CD4-positive, alpha-beta memory T cell (primary cell): ENCODE measurements around the gene CEP72. TPM values are rescaled to one million over a fixed set of nuclear protein-coding genes. Genes with fewer than 3 reads are reported as not detected.
"Not testable (repeated sequence)": the region's sequence is repeated elsewhere in the genome, so short reads cannot be mapped to it uniquely, and the experiment has no call there.

Experiments
- CTCF ChIA-PET: fragments of 350-600 bp; sonication (Branson Sonifier 250); formaldehyde crosslinking; loops from one replicate; lab custom pipeline; 2021; ENCODE audit warnings: inconsistent platforms; ENCODE audit not compliant: partially characterized antibody; lab: Charles Lee
- POLR2A ChIA-PET: fragments of 350-600 bp; sonication (Branson Sonifier 250); formaldehyde crosslinking; loops from one replicate; lab custom pipeline; 2021; ENCODE audit not compliant: partially characterized antibody; lab: Charles Lee
- DNase-seq, 5 donors: peaks; one replicate each; pipeline versions ENCODE4 v3.0.0 to v3.0.0-alpha.2; 2020 to 2022; ENCODE audit warnings: mixed read lengths in 1 of 5
- H3K27ac ChIP-seq: one replicate; pipeline ENCODE4 v1.7.0; 2013; ENCODE audit warnings: low read depth, low read length
- H3K27me3 ChIP-seq: 2 replicates; pipeline ENCODE4 v1.7.0; 2013; ENCODE audit warnings: mild to moderate bottlenecking, low read length, moderate library complexity; ENCODE audit not compliant: insufficient read depth
- H3K36me3 ChIP-seq: 2 replicates; pipeline ENCODE4 v1.7.0; 2013; ENCODE audit warnings: mild to moderate bottlenecking, low read length, moderate library complexity; ENCODE audit not compliant: insufficient read depth
- H3K4me1 ChIP-seq: 2 replicates; pipeline ENCODE4 v1.7.0; 2013; ENCODE audit warnings: mild to moderate bottlenecking, low read length, moderate library complexity; ENCODE audit not compliant: insufficient read depth
- H3K4me3 ChIP-seq, 2 donors: one replicate each; pipeline ENCODE4 v1.7.0; 2013; ENCODE audit warnings: low read length in 2 of 2, mild to moderate bottlenecking in 1 of 2
- H3K9me3 ChIP-seq, 2 donors: one replicate each; pipeline ENCODE4 v1.7.0; 2013; ENCODE audit warnings: low read length in 2 of 2, control low read depth in 1 of 2; ENCODE audit not compliant: control insufficient read depth in 1 of 2
- H3K27ac Mint-ChIP-seq, 7 donors: one replicate each; pipeline ENCODE4 v1.8.0; 2020 to 2021; ENCODE audit warnings: mixed read lengths in 7 of 7, mild to moderate bottlenecking in 6 of 7, inconsistent platforms in 3 of 7, moderate library complexity in 3 of 7
- H3K27me3 Mint-ChIP-seq, 2 donors: one replicate each; pipeline ENCODE4 v1.8.0; 2020 to 2021; ENCODE audit warnings: mixed read lengths in 2 of 2
- H3K36me3 Mint-ChIP-seq, 2 donors: one replicate each; pipeline ENCODE4 v1.8.0; 2020 to 2021; ENCODE audit warnings: mixed read lengths in 2 of 2, inconsistent platforms in 1 of 2, mild to moderate bottlenecking in 1 of 2
- H3K4me1 Mint-ChIP-seq, 4 donors: one replicate each; pipeline ENCODE4 v1.8.0; 2020 to 2021; ENCODE audit warnings: mixed read lengths in 4 of 4, mild to moderate bottlenecking in 1 of 4
- H3K4me3 Mint-ChIP-seq, 8 donors: one replicate each; pipeline ENCODE4 v1.8.0; 2020 to 2021; ENCODE audit warnings: mixed read lengths in 8 of 8, mild to moderate bottlenecking in 7 of 8, moderate library complexity in 6 of 8, inconsistent platforms in 3 of 8
- H3K9me3 Mint-ChIP-seq, 8 donors: one replicate each; pipeline ENCODE4 v1.8.0; 2020 to 2021; ENCODE audit warnings: mixed read lengths in 8 of 8, mild to moderate bottlenecking in 5 of 8, inconsistent platforms in 3 of 8, moderate library complexity in 1 of 8
- intact Hi-C: fragments of 100-400 bp; cut with micrococcal nuclease; formaldehyde crosslinking; loops from one replicate; pipeline ENCODE4 v1.15.1; 2023
- polyA plus RNA-seq, 2 donors: library from polyadenylated mRNA; unstranded; fragments of 300-500 nt; fragmentation: Illumina TruSeq; gene quantifications; one replicate each; pipeline ENCODE4 v1.2.3, GENCODE V29; 2021
- total RNA-seq, 2 experiments: library from RNA; stranded (reverse); gene quantifications; one replicate each; pipeline ENCODE4 v1.2.3, GENCODE V29; 2021

The CEP72 gene
- total and polyA plus RNA-seq, 4 experiments from 2014 or later = 2.5 to 28.0 (median 16.2) TPM

DNA sequence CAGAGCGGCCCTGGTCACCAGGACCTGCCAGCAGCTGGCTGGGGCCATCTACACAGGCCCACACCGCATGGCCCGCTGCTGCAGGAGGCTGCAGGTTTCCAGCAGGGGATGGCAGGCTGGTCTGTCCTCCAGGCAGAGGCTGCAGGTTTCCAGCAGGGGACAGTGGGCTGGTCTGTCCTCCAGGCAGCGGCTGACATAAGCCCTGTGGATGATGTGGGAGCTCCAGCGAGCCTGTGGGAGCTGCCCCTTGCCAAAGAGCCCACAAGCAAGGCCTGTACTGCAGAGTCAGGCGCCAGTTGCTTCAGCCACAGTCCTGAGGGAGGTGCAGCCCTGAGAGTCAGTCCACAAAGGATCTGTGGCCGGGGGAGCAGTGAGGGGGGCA is 62.5 kb downstream of the CEP72 start:
- peak overlapping the region in 1 of 7 donors; percentile 29 for H3K27ac Mint-ChIP-seq

DNA sequence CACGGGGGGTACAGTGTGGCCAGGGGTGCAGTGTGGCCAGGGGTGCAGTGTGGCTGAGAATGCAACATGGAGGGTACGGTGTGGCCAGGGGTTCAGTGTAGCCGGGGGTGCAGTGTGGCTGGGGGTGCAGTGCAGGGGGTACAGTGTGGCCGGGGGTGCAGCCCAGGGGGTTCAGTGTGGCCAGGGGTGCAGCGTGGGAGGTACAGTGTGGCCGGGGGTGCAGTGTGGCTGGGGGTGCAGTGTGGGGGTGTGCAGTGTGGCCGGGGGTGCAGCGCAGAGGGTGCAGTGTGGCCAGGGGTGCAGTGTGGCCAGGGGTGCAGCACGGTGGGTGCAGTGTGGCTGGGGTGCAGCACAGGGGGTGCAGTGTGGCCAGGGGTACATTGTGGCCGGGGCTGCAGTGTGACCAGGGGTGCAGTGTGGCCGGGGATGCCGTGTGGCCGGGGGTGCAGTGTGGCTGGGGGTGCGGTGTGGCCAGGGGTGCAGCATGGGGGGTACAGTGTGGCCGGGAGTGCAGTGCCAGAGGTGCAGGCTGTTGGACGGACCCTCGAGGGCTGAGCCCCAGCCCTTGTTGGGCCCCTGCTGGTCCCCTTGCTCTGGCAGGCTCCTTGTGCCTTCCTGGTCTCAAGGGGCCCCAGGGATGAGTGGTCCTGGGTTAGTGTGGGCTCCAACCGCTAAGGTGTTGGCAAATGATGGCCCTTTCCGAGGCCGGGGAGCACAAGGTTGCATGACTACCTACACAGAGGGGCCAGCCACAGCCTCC is 63.2 kb downstream of the CEP72 start:
- H3K36me3 ChIP-seq = no peaks in the 10 kb centered on the region
- no peaks in the 10 kb centered on the region for H3K27me3 ChIP-seq
- Mint-ChIP-seq H3K9me3 (peaks cover 0 to 2% (median 0%) of the 10 kb centered on the region in 8 donors), H3K4me1 (peaks cover 6 to 22% (median 9%) of the 10 kb centered on the region in 4 donors), H3K27me3 (peaks cover 0 to 3% of the 10 kb centered on the region in 2 donors), H3K27ac (peak overlapping the region in 2 of 7 donors; percentile 37 to 52), H3K4me3 (no peak overlapping the region), H3K36me3 (peaks cover 0 to 3% of the 10 kb centered on the region in 2 donors)
- no peak overlapping the region for H3K27ac ChIP-seq
- intact Hi-C loops = loop anchor here (10.0 kb wide), 1 partner anchor 330 kb away; the partner anchor contains the start of gene NKD2
- no peak overlapping the region for H3K4me3 ChIP-seq
- H3K9me3 ChIP-seq = no peaks in the 10 kb centered on the region
- POLR2A ChIA-PET = no interaction called here
- CTCF ChIA-PET = no interaction called here
- peak in 1 of 5 donors; percentile 24 for DNase-seq
- peaks cover 29% of the 10 kb centered on the region for H3K4me1 ChIP-seq

More for the DNA sequence above, 62.5 kb downstream of the CEP72 start:
- no peak overlapping the region for H3K27ac ChIP-seq
- no peaks in the 10 kb centered on the region for H3K36me3 ChIP-seq
- peaks cover 0 to 2% (median 0%) of the 10 kb centered on the region in 8 donors for H3K9me3 Mint-ChIP-seq
- H3K27me3 Mint-ChIP-seq = peaks cover 0 to 3% of the 10 kb centered on the region in 2 donors
- peaks cover 29% of the 10 kb centered on the region for H3K4me1 ChIP-seq
- ChIA-PET POLR2A (no interaction called here), CTCF (no interaction called here)
- DNase-seq = no peak
- no peak overlapping the region for H3K4me3 ChIP-seq
- intact Hi-C loops = loop anchor here (10.0 kb wide), 1 partner anchor 330 kb away; the partner anchor contains the start of gene NKD2
- H3K9me3 ChIP-seq = no peaks in the 10 kb centered on the region
- no peaks in the 10 kb centered on the region for H3K27me3 ChIP-seq
- peaks cover 6 to 22% (median 9%) of the 10 kb centered on the region in 4 donors for H3K4me1 Mint-ChIP-seq
- H3K4me3 Mint-ChIP-seq = no peak overlapping the region
- H3K36me3 Mint-ChIP-seq = peaks cover 0 to 3% of the 10 kb centered on the region in 2 donors

DNA sequence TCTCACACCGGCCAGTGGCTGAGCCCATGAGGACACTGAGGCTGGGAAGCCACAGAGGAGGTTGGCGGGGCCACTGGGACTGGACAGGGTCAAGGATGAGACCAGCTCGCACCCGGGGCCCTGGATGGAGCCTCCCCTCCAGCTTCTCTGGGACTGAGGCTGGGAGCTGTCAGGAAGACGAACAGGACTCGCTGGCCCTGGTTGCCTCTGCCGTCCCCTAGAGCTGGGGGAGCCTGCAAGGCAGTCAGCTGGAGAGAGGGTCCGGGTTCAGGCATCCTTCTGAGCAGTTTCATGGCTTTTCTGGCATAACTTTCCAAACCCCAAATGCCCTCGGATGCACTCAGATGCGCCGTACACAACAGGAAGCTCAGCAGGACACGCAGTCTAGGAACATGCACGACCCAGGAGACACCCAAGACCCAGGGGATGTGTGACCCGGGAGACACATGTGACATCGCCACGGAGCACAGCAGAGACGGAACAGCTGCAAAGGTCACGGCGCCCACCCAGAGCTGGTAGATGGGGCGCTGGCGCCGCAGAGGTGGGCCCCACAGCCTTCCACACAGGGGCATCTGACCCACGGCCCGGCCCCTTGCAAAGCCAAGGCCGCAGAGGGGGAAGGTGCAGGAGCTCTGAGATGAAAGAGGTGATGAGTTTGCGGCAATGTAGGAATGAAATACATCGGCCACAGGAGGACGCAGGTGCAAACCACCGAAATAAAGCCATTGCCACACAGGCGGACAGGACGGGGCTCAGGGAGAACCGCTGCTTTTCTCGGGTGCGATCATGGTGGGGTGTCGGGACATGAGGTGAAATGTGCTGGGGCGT is 63.9 kb downstream of the CEP72 start:
- Histone ChIP-seq H3K27me3 (no peaks in the 10 kb centered on the region), H3K4me3 (no peak overlapping the region), H3K36me3 (no peaks in the 10 kb centered on the region), H3K9me3 (no peaks in the 10 kb centered on the region), H3K4me1 (peaks cover 29% of the 10 kb centered on the region), H3K27ac (no peak overlapping the region)
- Mint-ChIP-seq H3K9me3 (peaks cover 0 to 2% (median 0%) of the 10 kb centered on the region in 8 donors), H3K36me3 (peaks cover 0 to 3% of the 10 kb centered on the region in 2 donors), H3K27ac (peak overlapping the region in 3 of 7 donors; percentile 30 to 64 (median 46)), H3K4me3 (no peak overlapping the region), H3K4me1 (peaks cover 6 to 22% (median 9%) of the 10 kb centered on the region in 4 donors), H3K27me3 (peaks cover 0 to 3% of the 10 kb centered on the region in 2 donors)
- ChIA-PET CTCF (interaction anchor here (1.3 kb wide), 1 partner anchor 227 kb away, joined by 4 read pairs; no protein-coding TSS in a partner anchor), POLR2A (no interaction called here)
- DNase-seq = peak in 1 of 5 donors; percentile 22
- intact Hi-C loops = loop anchor here (10.0 kb wide), 1 partner anchor 329 kb away; the partner anchor contains the start of gene NKD2

DNA sequence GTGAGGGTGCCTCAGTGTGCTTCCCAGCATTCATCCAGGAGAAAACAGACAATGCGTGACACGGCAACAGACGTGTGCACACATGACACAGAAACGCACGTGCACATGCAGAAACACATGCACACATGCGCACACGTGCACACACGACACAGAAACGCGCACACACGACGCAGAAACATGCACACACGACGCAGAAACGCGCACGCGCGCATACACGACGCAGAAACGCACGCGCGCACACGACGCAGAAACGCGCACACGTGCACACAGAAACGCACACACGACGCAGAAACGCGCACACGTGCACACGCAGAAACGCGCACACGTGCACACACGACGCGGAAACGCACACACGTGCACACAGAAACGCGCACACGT is 64.5 kb downstream of the CEP72 start:
- Mint-ChIP-seq H3K4me1 (peaks cover 6 to 22% (median 9%) of the 10 kb centered on the region in 4 donors), H3K36me3 (peaks cover 0 to 3% of the 10 kb centered on the region in 2 donors), H3K9me3 (peaks cover 0 to 2% (median 0%) of the 10 kb centered on the region in 8 donors), H3K27me3 (peaks cover 0 to 3% of the 10 kb centered on the region in 2 donors), H3K4me3 (no peak overlapping the region), H3K27ac (no peak overlapping the region)
- no peaks in the 10 kb centered on the region for H3K36me3 ChIP-seq
- ChIA-PET POLR2A (no interaction called here), CTCF (interaction anchor here (1.3 kb wide), 1 partner anchor 227 kb away, joined by 4 read pairs; no protein-coding TSS in a partner anchor)
- H3K9me3 ChIP-seq = no peaks in the 10 kb centered on the region
- H3K4me1 ChIP-seq = peaks cover 23% of the 10 kb centered on the region
- no peak for DNase-seq
- intact Hi-C loops = loop anchor here (10.0 kb wide), 1 partner anchor 328 kb away; the partner anchor contains the start of gene NKD2
- no peak overlapping the region for H3K27ac ChIP-seq
- no peak overlapping the region for H3K4me3 ChIP-seq
- no peaks in the 10 kb centered on the region for H3K27me3 ChIP-seq

DNA sequence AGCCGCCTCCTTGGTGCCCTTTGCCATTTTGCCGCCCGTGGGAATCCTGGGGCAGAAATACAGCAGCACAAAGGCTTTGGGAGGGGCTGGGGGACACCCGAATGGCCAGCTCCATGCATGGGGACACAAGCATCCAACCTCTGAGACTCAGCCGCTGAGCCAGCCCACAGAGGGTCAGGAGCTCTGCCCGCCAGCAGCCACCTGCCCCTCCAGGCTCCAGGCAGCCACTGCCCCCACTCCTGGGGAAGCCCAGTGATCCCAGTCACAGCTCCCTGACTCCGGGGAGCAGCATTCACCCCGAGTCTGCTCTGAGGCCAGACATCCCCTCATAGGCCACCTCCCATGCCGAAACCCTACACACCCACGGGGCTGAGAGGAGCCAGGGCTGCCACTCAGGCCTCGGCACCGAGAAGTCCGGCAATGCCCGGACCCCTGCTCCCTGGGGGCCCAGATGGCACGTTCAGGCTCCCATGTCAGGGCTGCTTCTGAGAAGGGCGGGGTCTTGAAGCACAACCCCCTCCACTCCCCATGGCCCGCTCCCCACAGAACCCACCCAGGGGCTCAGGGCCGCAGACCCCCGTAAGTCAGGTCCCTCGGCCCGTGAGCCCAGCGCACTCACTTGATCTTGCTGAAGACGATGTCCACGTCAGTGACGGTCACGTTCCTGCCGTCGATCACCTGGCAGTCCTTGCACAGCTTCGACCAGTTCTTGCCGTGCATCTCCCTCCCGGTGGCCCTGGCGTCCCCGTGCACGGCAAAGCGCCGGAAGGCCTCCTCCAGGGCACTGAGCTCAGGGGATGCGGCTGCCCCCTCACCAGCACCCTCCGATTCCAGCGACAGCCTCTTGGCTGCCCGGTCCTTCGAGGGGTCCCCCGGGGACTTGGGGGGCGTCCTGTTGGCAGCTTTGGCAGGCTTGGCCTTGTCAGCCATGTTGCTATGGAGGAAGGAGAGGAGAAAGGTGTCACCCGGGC is 65.3 kb downstream of the CEP72 start:
- H3K36me3 ChIP-seq = no peaks in the 10 kb centered on the region
- intact Hi-C loops = loop anchor here (10.0 kb wide), 1 partner anchor 327 kb away; the partner anchor contains the start of gene NKD2
- H3K27ac Mint-ChIP-seq = peak overlapping the region in 3 of 7 donors; percentile 16 to 65 (median 62)
- peaks cover 0 to 3% of the 10 kb centered on the region in 2 donors for H3K27me3 Mint-ChIP-seq
- H3K4me3 Mint-ChIP-seq = no peak overlapping the region
- peaks cover 0 to 3% of the 10 kb centered on the region in 2 donors for H3K36me3 Mint-ChIP-seq
- H3K4me1 ChIP-seq = peaks cover 16% of the 10 kb centered on the region
- peak in 1 of 5 donors; percentile 23 for DNase-seq
- peaks cover 6 to 15% (median 8%) of the 10 kb centered on the region in 4 donors for H3K4me1 Mint-ChIP-seq
- peaks cover 0 to 2% (median 0%) of the 10 kb centered on the region in 8 donors for H3K9me3 Mint-ChIP-seq
- no peak overlapping the region for H3K4me3 ChIP-seq
- CTCF ChIA-PET = interaction anchor here (1.3 kb wide), 1 partner anchor 226 kb away, joined by 4 read pairs; no protein-coding TSS in a partner anchor
- H3K9me3 ChIP-seq = no peaks in the 10 kb centered on the region
- POLR2A ChIA-PET = no interaction called here
- no peaks in the 10 kb centered on the region for H3K27me3 ChIP-seq
- no peak overlapping the region for H3K27ac ChIP-seq

DNA sequence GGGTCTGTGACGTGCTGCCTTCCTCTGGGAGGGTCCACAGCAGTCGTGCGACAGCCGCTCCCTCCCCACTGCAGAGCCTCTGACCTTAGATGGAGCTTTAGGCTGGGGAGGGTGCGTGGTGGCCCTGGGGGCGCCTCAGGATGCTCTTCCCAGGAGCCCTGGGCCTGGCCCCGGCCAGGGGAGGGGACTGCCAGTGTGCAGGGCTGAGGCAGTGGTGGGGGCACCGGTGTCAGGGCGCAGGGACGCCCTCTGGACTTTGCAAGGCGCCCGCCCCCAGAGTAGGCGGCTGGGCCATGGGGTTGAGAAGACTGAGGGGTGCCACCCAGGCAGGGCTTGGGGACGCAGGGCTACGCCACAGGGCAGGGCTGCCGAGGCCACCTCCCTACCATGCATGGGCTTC is 66.4 kb downstream of the CEP72 start:
- intact Hi-C loops = loop anchor here (10.0 kb wide), 1 partner anchor 326 kb away; the partner anchor contains the start of gene NKD2
- CTCF ChIA-PET, H3K4me1 Mint-ChIP-seq, H3K27me3 ChIP-seq, H3K9me3 ChIP-seq, H3K27ac ChIP-seq, H3K27me3 Mint-ChIP-seq, H3K9me3 Mint-ChIP-seq, H3K4me1 ChIP-seq, POLR2A ChIA-PET, H3K36me3 Mint-ChIP-seq, H3K36me3 ChIP-seq, H3K27ac Mint-ChIP-seq, H3K4me3 Mint-ChIP-seq, H3K4me3 ChIP-seq: not testable (repeated sequence)
- peak in 1 of 5 donors; percentile 13 for DNase-seq
